ENCODE measurements around the gene PIP5KL1.

PIP5KL1 gene

GRCh38 chr9:127913682-127914081 is 16.9 kb downstream of the PIP5KL1 start:
- TF ChIP-seq EGR1 (IDR thresholded peaks at IDR 0.05) (no peak), TCF12 (IDR thresholded peaks at IDR 0.05; ENCODE audit: low read depth) (no peak), NFIC (IDR thresholded peaks at IDR 0.05) (no peak)

GRCh38 chr9:127912882-127913281 is 17.7 kb downstream of the PIP5KL1 start:
- no peak for TF ChIP-seq TCF12 (IDR thresholded peaks at IDR 0.05; ENCODE audit: low read depth)
- no peak for TF ChIP-seq YY1 (IDR thresholded peaks at IDR 0.05; ENCODE audit: low read depth)
- no peak for TF ChIP-seq CREB1 (IDR thresholded peaks at IDR 0.05; ENCODE audit: low read depth)
- TF ChIP-seq, protein P1, sequence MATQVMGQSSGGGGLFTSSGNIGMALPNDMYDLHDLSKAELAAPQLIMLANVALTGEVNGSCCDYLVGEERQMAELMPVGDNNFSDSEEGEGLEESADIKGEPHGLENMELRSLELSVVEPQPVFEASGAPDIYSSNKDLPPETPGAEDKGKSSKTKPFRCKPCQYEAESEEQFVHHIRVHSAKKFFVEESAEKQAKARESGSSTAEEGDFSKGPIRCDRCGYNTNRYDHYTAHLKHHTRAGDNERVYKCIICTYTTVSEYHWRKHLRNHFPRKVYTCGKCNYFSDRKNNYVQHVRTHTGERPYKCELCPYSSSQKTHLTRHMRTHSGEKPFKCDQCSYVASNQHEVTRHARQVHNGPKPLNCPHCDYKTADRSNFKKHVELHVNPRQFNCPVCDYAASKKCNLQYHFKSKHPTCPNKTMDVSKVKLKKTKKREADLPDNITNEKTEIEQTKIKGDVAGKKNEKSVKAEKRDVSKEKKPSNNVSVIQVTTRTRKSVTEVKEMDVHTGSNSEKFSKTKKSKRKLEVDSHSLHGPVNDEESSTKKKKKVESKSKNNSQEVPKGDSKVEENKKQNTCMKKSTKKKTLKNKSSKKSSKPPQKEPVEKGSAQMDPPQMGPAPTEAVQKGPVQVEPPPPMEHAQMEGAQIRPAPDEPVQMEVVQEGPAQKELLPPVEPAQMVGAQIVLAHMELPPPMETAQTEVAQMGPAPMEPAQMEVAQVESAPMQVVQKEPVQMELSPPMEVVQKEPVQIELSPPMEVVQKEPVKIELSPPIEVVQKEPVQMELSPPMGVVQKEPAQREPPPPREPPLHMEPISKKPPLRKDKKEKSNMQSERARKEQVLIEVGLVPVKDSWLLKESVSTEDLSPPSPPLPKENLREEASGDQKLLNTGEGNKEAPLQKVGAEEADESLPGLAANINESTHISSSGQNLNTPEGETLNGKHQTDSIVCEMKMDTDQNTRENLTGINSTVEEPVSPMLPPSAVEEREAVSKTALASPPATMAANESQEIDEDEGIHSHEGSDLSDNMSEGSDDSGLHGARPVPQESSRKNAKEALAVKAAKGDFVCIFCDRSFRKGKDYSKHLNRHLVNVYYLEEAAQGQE (IDR thresholded peaks at IDR 0.05; ENCODE audit: low read depth): no peak
- no peak for TF ChIP-seq EP300 (IDR thresholded peaks at IDR 0.05; ENCODE audit: borderline replicate concordance)
- no peak for TF ChIP-seq FOXM1 (IDR thresholded peaks at IDR 0.05; ENCODE audit: borderline replicate concordance, low read depth)
- no peak for TF ChIP-seq TAF1 (IDR thresholded peaks at IDR 0.05; ENCODE audit: low read depth)
- TF ChIP-seq, protein P2, sequence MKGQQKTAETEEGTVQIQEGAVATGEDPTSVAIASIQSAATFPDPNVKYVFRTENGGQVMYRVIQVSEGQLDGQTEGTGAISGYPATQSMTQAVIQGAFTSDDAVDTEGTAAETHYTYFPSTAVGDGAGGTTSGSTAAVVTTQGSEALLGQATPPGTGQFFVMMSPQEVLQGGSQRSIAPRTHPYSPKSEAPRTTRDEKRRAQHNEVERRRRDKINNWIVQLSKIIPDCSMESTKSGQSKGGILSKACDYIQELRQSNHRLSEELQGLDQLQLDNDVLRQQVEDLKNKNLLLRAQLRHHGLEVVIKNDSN (IDR thresholded peaks at IDR 0.05): no peak
- no peak for TF ChIP-seq ZBTB7A (IDR thresholded peaks at IDR 0.05; ENCODE audit: low read depth)
- TF ChIP-seq CEBPB (IDR thresholded peaks at IDR 0.05): no peak
- TF ChIP-seq TEAD4 (IDR thresholded peaks at IDR 0.05): no peak
- no peak for TF ChIP-seq EGR1 (IDR thresholded peaks at IDR 0.05)

DNA sequence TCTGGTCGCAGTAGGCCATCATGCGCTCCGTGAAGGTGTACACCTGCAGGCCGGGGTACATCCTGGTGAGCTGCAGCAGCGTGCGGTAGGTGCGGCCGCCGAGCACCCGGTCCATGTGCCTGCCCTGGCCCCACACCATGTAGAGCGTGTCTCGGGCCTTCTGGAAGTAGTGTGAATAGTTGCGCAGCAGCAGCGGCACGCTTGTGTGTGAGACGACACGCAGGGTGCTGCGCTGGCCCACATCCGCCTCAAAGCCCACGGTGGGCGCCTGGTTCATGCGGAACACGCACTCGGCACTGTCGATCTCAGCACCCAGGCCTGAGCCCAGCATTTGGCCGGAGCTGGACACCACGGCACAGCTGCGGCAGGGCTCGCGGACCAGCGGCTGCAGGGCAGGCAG is 18.3 kb downstream of the PIP5KL1 start:
- TF ChIP-seq, protein P3, sequence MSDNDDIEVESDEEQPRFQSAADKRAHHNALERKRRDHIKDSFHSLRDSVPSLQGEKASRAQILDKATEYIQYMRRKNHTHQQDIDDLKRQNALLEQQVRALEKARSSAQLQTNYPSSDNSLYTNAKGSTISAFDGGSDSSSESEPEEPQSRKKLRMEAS (IDR thresholded peaks at IDR 0.05): no peak
- no peak for TF ChIP-seq RAD21 (IDR thresholded peaks at IDR 0.05; ENCODE audit: low read depth)
- TF ChIP-seq TCF12 (IDR thresholded peaks at IDR 0.05; ENCODE audit: low read depth): no peak
- TF ChIP-seq TAF1 (IDR thresholded peaks at IDR 0.05; ENCODE audit: low read depth): no peak
- TF ChIP-seq NFIC (IDR thresholded peaks at IDR 0.05): no peak
- no peak for TF ChIP-seq EP300 (IDR thresholded peaks at IDR 0.05; ENCODE audit: borderline replicate concordance)
- TF ChIP-seq EGR1 (IDR thresholded peaks at IDR 0.05): no peak
- no peak for TF ChIP-seq TEAD4 (IDR thresholded peaks at IDR 0.05)
- no peak for TF ChIP-seq ZBTB7A (IDR thresholded peaks at IDR 0.05; ENCODE audit: low read depth)
- TF ChIP-seq, protein P2 (IDR thresholded peaks at IDR 0.05): no peak
- TF ChIP-seq CEBPB (IDR thresholded peaks at IDR 0.05): no peak
- TF ChIP-seq, protein P1 (IDR thresholded peaks at IDR 0.05; ENCODE audit: low read depth): no peak
- no peak for TF ChIP-seq YY1 (IDR thresholded peaks at IDR 0.05; ENCODE audit: low read depth)
- TF ChIP-seq FOXM1 (IDR thresholded peaks at IDR 0.05; ENCODE audit: borderline replicate concordance, low read depth): no peak
- TF ChIP-seq CREB1 (IDR thresholded peaks at IDR 0.05; ENCODE audit: low read depth): no peak

DNA sequence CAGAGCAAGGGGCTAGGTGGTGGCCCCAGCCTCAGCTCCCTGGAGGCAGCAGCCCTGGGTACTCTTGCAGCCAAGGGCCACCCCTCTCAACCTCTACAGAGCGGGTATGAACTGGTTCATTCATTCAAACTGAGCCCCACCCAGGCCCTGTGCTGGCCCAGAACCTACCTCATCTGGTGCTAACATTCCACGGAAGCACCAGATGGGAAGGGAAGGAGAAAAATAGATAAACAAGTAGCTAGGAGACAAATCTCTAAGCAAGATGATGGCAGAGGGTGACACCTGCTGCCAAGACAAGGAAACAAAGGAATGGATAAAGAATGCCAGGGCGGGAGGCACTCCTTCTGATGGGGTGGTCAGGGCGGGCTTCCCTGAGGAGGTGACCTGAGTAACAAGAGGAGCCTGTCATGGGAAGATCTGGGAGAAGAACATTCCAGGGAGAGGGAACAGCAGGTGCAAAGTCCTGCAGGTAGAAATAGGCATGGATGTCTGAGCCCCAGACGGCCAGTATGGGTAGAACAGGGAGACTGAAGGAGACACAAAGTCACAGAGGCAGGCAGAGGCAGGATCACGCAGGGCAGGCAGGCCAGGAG is 19.9 kb downstream of the PIP5KL1 start:
- TF ChIP-seq RAD21 (IDR thresholded peaks at IDR 0.05; ENCODE audit: low read depth) (peak; percentile 53), FOXM1 (IDR thresholded peaks at IDR 0.05; ENCODE audit: borderline replicate concordance, low read depth) (no peak), CEBPB (IDR thresholded peaks at IDR 0.05) (no peak)

- TF ChIP-seq, protein P2 (IDR thresholded peaks at IDR 0.05): no peak
- no peak for TF ChIP-seq EGR1 (IDR thresholded peaks at IDR 0.05)
- TF ChIP-seq YY1 (IDR thresholded peaks at IDR 0.05; ENCODE audit: low read depth): no peak
- TF ChIP-seq, protein P1 (IDR thresholded peaks at IDR 0.05; ENCODE audit: low read depth): no peak
- TF ChIP-seq EP300 (IDR thresholded peaks at IDR 0.05; ENCODE audit: borderline replicate concordance): no peak
- TF ChIP-seq TEAD4 (IDR thresholded peaks at IDR 0.05): no peak
- TF ChIP-seq NFIC (IDR thresholded peaks at IDR 0.05): no peak
- no peak for TF ChIP-seq ZBTB7A (IDR thresholded peaks at IDR 0.05; ENCODE audit: low read depth)
- TF ChIP-seq, protein P3 (IDR thresholded peaks at IDR 0.05): no peak
- no peak for TF ChIP-seq FOXM1 (IDR thresholded peaks at IDR 0.05; ENCODE audit: borderline replicate concordance, low read depth)
- TF ChIP-seq CEBPB (IDR thresholded peaks at IDR 0.05): no peak
- no peak for TF ChIP-seq RAD21 (IDR thresholded peaks at IDR 0.05; ENCODE audit: low read depth)
- TF ChIP-seq CREB1 (IDR thresholded peaks at IDR 0.05; ENCODE audit: low read depth): no peak
- TF ChIP-seq TCF12 (IDR thresholded peaks at IDR 0.05; ENCODE audit: low read depth): no peak
- TF ChIP-seq TAF1 (IDR thresholded peaks at IDR 0.05; ENCODE audit: low read depth): no peak
Observed at GRCh38 chr9:127909839-127910273, 20.7 kb downstream of the PIP5KL1 start.
